Suprapubic skin (tissue), 4 donors: ENCODE results near the gene ARHGAP22. TPM values are rescaled to one million over a fixed set of nuclear protein-coding genes. Genes with fewer than 3 reads are reported as not detected.
A peak's percentile ranks its signal among the peaks of the same experiment; 100 is the strongest.

Experiments used
- DNase-seq, 2 donors: peaks; one replicate each; pipeline ENCODE4 v3.0.0-alpha.2; 2019; ENCODE audit warnings: low spot score in 2 of 2
- H3K27ac ChIP-seq: fragments of 200-600 bp; sonication (generic); one replicate; pipeline ENCODE4 v1.5.1; 2019
- H3K27me3 ChIP-seq: fragments of 200-600 bp; sonication (generic); one replicate; pipeline ENCODE4 v1.5.1; 2019
- H3K36me3 ChIP-seq: fragments of 200-600 bp; sonication (generic); one replicate; pipeline ENCODE4 v1.5.1; 2019
- H3K4me1 ChIP-seq: fragments of 200-600 bp; sonication (generic); one replicate; pipeline ENCODE4 v1.5.1; 2019
- H3K4me3 ChIP-seq: fragments of 200-600 bp; sonication (generic); one replicate; pipeline ENCODE4 v1.5.1; 2019; ENCODE audit warnings: mild to moderate bottlenecking
- H3K9me3 ChIP-seq: fragments of 200-600 bp; sonication (generic); one replicate; pipeline ENCODE4 v1.5.1; 2019
- CTCF ChIP-seq, 2 donors: fragments of 200-600 bp in 1 of 2; fragments of 450-650 bp in 1 of 2; sonication (generic) in 1 of 2; IDR thresholded peaks; one replicate each; pipeline ENCODE4 v1.5.1; 2016 to 2019; ENCODE audit warnings: antibody characterized with exemption in 2 of 2, mild to moderate bottlenecking in 1 of 2, moderate library complexity in 1 of 2
- EP300 ChIP-seq: sonication (generic); formaldehyde crosslinking; IDR thresholded peaks from one replicate; pipeline ENCODE4 v1.6.1; 2017; ENCODE audit warnings: antibody characterized with exemption
- POLR2A ChIP-seq, 2 donors: fragments of 450-650 bp; IDR thresholded peaks; one replicate each; pipeline ENCODE4 v1.6.1; 2017; ENCODE audit warnings: antibody characterized with exemption in 2 of 2, mild to moderate bottlenecking in 2 of 2, moderate library complexity in 2 of 2
- POLR2AphosphoS5 ChIP-seq, 3 donors: sonication (generic); formaldehyde crosslinking; IDR thresholded peaks; one replicate each; pipeline ENCODE4 v1.6.1; 2017; ENCODE audit warnings: antibody characterized with exemption in 3 of 3
- WGBS: methylation state at CpG from one replicate; pipeline ENCODE4 v1.1.5; 2018; 5-methylcytosine and 5-hydroxymethylcytosine counted together
- total RNA-seq, 4 donors: library from RNA; depleted of rRNA; stranded (reverse); fragments of >200 nt; gene quantifications; one replicate each; pipeline ENCODE4 v1.1.0, GENCODE V29; 2016

ARHGAP22 gene
- total RNA-seq, 4 donors from 2014 or later = 0.98 to 7.2 (median 2.2) TPM

- 94% methylated on average over 13 of the region's 13 CpGs for WGBS
- TF ChIP-seq POLR2AphosphoS5 (IDR thresholded peaks at IDR 0.05) (no peak), POLR2A (IDR thresholded peaks at IDR 0.05) (no peak), EP300 (no peak), CTCF (IDR thresholded peaks at IDR 0.05) (no peak)
- no peaks in the 10 kb centered on the region for H3K36me3 ChIP-seq
- H3K27me3 ChIP-seq = no peaks in the 10 kb centered on the region
- no peak overlapping the region for H3K4me3 ChIP-seq
- H3K9me3 ChIP-seq = no peaks in the 10 kb centered on the region
- H3K27ac ChIP-seq = no peak overlapping the region
- peaks cover 3% of the 10 kb centered on the region for H3K4me1 ChIP-seq
- DNase-seq = no peak
These were observed 113.3 kb downstream of the ARHGAP22 start for GRCh38 chr10:48491392-48492139.

GRCh38 chr10:48490946-48491345, 113.9 kb downstream of the ARHGAP22 start:
- WGBS = 66% methylated on average over 6 of the region's 6 CpGs
- DNase-seq = peak in 1 of 2 donors; percentile 46
- Histone ChIP-seq H3K4me3 (no peak overlapping the region), H3K4me1 (no peaks in the 10 kb centered on the region), H3K9me3 (no peaks in the 10 kb centered on the region), H3K27ac (no peak overlapping the region), H3K27me3 (no peaks in the 10 kb centered on the region), H3K36me3 (no peaks in the 10 kb centered on the region)
- no peak for TF ChIP-seq CTCF (IDR thresholded peaks at IDR 0.05)
- no peak for TF ChIP-seq POLR2A (IDR thresholded peaks at IDR 0.05)
- TF ChIP-seq EP300 = no peak
- TF ChIP-seq POLR2AphosphoS5 (IDR thresholded peaks at IDR 0.05) = no peak

- Histone ChIP-seq H3K27ac (no peak overlapping the region), H3K36me3 (no peaks in the 10 kb centered on the region), H3K4me1 (no peaks in the 10 kb centered on the region), H3K27me3 (no peaks in the 10 kb centered on the region), H3K9me3 (no peaks in the 10 kb centered on the region), H3K4me3 (no peak overlapping the region)
- TF ChIP-seq EP300 (no peak), POLR2AphosphoS5 (IDR thresholded peaks at IDR 0.05) (no peak), POLR2A (IDR thresholded peaks at IDR 0.05) (no peak), CTCF (IDR thresholded peaks at IDR 0.05) (no peak)
- DNase-seq = no peak
- 87% methylated on average over 7 of the region's 7 CpGs for WGBS
These were observed 114.3 kb downstream of the ARHGAP22 start for GRCh38 chr10:48490571-48490940.

- TF ChIP-seq POLR2A (IDR thresholded peaks at IDR 0.05) (no peak), POLR2AphosphoS5 (IDR thresholded peaks at IDR 0.05) (no peak), EP300 (no peak), CTCF (IDR thresholded peaks at IDR 0.05) (no peak)
- H3K4me1 ChIP-seq = no peaks in the 10 kb centered on the region
- no peaks in the 10 kb centered on the region for H3K36me3 ChIP-seq
- H3K4me3 ChIP-seq = no peak overlapping the region
- DNase-seq = no peak
- H3K27me3 ChIP-seq = no peaks in the 10 kb centered on the region
- no peaks in the 10 kb centered on the region for H3K9me3 ChIP-seq
- no peak overlapping the region for H3K27ac ChIP-seq
- WGBS = 100% methylated on average over 1 of the region's 1 CpG
These were observed 115.8 kb downstream of the ARHGAP22 start for GRCh38 chr10:48489099-48489498.

- TF ChIP-seq CTCF (IDR thresholded peaks at IDR 0.05) (no peak), POLR2AphosphoS5 (IDR thresholded peaks at IDR 0.05) (no peak)
- Histone ChIP-seq H3K36me3 (no peaks in the 10 kb centered on the region), H3K27ac (no peak overlapping the region), H3K4me1 (no peaks in the 10 kb centered on the region), H3K27me3 (no peaks in the 10 kb centered on the region), H3K4me3 (no peak overlapping the region), H3K9me3 (no peaks in the 10 kb centered on the region)
- DNase-seq = no peak
- WGBS = 95% methylated on average over 1 of the region's 1 CpG
These were observed 117.6 kb downstream of the ARHGAP22 start for GRCh38 chr10:48487244-48487643.
